ENCODE measurements around the gene ANK3.

Gene ANK3

DNA sequence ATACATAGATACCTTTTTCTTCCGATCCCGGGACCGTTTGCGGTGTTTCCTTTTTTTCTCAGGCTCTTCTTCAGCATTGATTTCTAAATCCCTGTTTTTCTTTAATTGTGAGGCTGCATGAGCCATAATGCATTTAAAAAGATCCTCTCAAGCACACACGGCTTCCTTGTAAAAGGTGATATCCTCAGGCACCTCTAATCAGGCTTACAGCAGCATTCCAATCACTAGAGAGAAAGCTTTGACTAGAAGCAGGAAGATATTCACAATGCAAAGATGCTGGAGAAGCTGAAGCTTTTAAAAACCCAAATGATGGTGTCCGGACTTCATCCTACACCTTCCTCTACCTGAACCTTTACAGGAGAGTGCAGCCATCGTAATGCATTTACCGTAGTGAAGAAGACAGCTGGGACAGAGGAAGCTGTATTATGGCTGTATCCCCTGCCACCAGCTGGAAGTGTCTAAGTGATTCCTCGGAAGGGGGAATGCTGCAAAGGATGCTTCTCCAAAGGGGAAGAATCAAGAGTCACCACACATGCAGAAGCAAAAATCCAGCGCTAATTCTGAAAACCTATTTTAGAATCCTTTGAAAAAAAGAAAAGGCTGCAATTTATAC, at the start of gene ANK3:
Gene ANK3, minus strand, starts transcription at position 463 of the 613 bp plus-strand sequence. Its CDS starts 337 bp downstream, at position 126.
- DNase-seq (ENCODE audit: extremely low spot score, insufficient read length, low read depth) (no peak), FAIRE-seq (no peak)

DNA sequence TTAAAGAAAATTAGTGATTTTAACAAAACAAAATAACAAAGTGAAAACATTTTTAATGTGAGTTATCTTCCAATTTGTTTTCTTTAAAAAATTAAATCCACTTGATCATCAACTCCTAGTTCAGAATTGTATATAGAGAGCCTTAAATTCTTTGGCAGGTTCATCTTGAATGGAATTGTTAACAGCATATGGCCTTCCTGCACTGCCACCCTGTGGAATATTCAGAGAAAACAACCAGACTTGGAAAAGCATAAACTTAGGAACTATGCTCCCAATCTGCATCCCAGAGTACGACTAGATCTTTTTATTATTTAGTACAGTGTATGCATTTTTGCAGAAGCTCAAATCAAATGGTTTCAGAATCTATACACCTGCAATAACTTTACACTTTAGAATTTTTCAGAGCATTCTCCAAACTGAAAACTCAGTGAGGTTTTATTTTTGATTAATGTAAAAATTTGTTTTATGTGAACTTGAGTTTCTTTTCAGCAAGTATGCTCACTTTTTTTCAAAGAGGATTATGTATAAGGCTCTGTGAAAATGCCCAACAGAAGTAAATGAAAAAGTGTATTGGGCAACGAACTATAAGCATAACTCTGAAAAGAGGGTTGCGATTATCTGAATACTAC, 44.9 kb upstream of the ANK3 start:
- FAIRE-seq (peak; percentile 65), DNase-seq (ENCODE audit: extremely low spot score, insufficient read length, low read depth) (peak; percentile 3)

DNA sequence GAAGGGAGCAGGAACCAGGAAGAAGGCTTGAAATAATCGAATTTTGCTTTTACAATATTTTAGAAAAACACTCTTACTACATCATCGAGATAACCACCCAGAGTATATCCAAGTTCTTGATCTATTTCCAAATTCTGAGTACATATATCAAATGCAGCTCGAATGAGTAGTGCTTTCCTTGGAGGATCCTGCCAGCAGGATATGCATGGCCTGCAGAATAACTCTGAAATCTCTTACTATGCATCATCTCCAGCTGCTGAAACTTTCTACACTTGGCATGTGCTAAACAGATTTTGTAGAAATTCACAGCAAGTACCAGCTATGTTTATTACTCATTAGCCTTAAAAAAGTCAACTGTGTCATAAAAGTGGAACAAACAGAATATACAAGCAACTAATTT, 44.0 kb upstream of the ANK3 start:
- DNase-seq (ENCODE audit: extremely low spot score, insufficient read length, low read depth), result no peak
- no peak for FAIRE-seq

DNA sequence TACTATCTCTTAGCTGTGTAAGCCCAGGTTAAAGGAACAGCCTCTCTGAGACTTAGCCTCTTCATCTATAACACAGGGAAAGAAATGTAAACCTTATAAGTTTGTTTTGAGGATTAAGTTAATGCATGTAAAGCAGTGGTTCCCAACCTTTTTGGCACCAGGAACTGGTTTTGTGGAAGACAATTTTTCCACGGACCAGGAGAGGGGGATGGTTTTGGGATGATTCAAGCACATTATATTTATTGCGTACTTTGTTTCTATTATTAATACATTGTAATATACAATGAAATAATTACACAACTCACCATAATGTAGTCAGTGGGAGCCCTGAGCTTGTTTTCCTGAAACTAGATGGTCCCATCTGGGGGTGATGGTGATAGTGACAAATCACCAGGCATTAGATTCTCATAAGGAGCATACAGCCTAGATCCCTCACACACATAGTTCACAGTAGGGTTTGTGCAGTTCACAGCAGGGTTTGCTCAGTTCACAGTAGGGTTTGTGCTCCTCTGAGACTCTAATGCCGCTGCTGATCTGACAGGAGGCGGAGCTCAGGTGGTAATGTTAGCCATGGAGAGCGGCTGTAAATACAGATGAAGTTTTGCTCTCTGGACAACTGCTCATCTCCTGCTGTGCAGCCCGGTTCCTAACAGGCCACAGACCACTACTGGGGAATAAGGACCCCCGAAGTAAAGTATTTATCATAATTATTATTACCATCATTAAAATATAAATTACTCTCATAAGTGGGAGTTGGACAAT, 41.3 kb upstream of the ANK3 start:
- FAIRE-seq (no peak), DNase-seq (ENCODE audit: extremely low spot score, insufficient read length, low read depth) (no peak)

DNA sequence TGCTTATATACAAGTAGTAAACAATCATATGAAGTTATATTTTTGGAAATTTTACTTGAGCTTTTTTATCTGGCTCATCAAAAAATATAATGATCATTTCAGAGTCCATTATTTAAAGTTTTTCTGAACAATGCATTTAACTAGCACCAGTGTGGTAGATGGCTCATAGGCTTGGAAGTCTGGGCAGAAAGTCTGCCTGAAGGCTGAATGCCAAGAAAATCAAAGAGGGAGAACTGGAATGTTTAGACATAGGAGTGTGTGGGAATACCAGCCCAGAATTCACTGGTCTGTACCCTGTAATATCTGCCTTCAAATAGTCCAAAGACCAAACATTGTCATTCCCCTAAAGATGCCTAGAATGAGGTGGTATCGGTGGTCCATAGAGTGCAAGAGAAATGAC, 40.3 kb upstream of the ANK3 start:
- DNase-seq (ENCODE audit: extremely low spot score, insufficient read length, low read depth), result no peak
- FAIRE-seq, result no peak

DNA sequence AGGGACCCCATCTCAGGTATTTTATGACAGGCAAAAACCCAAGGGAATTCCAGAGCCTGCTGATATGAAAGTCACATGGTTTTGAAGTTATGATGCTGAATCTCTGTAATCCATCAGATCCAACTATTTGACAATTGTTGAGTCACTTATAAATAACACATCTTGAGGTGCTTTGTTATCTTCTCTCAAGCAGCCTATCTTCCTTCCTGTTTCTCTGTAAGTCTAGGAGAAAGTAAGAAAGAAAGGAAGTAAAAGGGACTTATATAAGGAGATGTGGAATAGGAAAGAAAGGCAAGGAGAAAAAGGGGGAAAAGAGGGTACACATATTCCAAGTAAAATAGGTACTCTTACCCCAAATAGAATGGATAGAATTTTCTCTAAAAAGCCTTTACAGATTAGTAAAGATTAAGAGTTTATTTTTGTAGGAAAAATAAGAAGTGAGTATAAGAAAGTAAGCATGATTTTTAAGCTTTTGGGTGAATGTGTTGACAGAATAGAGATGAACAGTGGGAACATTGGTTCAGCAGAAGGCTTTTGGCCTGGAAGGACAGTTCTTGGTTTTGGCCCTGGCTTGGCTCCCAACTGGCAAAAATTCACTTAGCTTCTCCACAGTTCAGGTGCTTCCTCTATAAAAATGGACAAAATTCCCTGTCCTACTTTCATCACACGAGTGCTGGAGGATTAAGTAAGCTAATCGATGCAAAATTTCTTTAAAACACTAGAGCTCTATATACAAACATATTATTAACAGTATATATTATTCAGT, 39.6 kb upstream of the ANK3 start:
- DNase-seq (ENCODE audit: extremely low spot score, insufficient read length, low read depth) (no peak), FAIRE-seq (no peak)

DNA sequence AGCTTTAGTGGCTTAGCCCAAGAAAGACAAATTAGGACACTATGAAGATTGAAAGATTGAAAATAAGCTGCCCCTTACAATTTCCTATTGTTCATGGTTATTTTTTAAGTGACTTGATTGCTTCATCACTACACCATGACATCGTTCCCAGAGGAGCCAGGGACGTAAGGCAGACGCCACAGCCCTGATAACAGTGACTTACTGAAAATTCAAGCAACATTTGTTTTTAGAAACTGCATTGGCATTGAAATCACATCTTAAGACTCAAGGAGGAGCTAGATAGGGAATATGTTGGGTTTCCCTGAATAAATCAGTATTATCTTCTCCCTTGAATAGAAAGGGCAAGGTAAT, 38.7 kb upstream of the ANK3 start:
- FAIRE-seq (no peak), DNase-seq (ENCODE audit: extremely low spot score, insufficient read length, low read depth) (no peak)

DNA sequence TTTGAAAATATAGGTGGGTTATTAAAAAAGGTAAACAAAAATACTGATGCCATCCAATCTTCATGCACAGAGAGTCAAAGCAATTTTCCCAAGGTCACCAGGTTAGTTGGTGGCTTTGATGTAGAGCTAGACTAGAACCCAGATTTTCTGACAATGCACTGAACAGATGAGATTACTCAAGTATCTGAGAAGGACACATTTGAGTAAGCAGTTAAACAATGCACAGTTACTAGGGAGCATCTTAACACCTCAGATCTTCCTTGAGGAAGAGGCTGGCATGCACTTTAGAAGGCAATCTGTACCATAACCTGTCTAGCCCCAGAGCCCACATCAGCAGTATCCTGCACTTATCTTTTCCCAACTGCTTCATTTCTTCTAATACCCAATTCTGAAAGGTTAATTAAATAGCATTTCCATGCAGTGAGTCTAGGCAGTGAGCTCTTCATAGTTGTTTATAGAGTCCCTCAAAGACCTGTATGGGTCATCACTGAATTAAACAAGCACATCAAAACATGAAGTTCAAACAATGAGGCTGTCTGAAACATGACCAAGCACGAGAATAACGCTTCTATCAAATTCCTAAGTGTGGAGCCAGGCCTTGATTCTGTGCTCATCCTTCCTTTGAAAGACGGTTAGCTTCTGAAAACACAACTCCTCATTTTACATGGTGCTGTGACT, 38.2 kb upstream of the ANK3 start:
- no peak for FAIRE-seq
- DNase-seq (ENCODE audit: extremely low spot score, insufficient read length, low read depth), result no peak

DNA sequence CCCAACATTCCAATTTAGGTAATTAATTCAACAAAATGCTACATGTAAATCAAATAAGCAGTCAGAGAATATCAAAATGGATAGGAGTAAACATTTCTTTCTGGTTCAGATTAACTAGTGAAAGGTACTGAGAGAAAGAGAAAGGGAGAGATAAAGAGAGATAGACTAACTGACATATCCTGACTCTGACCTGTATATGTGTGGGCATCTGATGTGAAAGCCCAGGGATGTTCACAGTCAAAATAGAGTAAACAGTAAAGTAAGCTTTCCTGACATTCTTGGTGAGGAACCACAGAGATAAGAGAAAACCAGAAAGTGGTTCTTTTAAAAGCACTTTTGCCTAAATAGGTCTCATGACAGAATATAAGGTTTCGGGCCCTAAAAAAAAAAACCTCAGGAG, 37.5 kb upstream of the ANK3 start:
- no peak for DNase-seq (ENCODE audit: extremely low spot score, insufficient read length, low read depth)
- no peak for FAIRE-seq

DNA sequence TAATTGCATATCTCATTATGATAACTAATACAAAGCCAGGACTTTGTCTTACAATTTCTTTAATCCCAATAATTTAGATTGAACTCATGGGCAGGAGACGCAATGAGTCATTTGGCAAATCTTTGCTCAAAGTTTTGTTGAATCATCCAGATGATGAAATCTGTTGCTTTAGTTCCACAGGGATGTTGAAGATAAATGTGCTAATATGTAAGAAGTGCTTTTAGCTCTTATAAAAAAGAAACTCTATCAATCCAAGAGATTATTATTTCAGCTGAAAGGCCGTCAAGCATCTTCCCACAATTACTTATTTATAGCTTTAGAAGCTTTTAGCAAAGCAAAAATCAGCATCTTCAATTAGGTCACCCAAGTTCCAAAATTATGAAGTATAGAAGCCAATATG, 36.8 kb upstream of the ANK3 start:
- DNase-seq (ENCODE audit: extremely low spot score, insufficient read length, low read depth) (no peak), FAIRE-seq (no peak)

DNA sequence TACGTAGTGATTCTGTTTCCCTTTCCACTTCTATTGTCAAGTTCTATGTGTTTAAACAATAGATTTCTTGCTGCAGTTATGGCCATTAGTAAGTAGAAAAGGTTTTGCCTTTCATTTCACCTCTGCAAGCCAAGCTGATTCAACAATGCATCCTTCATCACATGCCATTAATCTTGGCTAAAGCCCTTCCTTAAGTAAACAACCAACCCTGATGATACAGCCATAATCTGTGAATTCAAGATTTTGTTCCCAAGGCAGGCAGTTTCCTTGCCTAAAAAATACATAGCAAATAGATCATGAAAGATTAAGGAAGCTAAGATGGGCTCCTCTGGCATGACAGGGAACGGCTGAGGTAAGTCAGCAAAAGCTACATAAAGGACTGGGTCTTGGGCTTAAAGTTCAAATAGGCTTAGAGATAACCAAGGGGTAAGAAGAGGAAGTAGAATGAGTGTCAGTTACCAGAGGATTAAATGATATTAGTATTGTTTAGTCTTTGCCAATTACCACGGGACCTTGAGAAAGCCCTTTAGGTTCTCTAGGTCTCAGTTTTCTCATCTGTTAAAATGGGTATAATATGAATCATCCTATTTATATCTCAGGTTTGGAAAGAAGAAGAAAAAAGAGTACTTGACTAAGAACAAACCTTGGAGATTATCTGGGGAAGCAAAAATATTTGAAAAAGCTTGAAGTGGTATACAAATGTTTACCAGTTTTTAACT, 35.9 kb upstream of the ANK3 start:
- no peak for FAIRE-seq
- no peak for DNase-seq (ENCODE audit: extremely low spot score, insufficient read length, low read depth)

DNA sequence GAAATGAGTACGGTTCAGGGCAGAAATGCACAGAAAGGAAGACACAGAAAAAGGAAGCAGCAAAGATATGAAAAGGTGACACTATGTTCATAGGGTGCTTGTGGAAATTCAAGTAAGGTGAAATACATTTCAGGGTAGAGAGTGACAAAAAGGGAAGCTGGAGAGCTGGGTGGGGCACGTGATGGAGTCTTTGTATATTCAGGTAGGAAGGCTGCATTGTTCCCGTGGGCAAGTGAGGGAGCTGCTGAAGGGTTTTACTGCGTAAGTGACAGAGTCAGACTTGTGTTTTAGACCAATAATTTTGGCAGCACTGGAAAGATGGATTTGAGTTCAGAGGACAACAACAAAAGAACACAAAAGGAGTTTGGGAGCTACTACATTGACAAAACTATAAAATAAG, 35.3 kb upstream of the ANK3 start:
- DNase-seq (ENCODE audit: extremely low spot score, insufficient read length, low read depth) (no peak), FAIRE-seq (no peak)

DNA sequence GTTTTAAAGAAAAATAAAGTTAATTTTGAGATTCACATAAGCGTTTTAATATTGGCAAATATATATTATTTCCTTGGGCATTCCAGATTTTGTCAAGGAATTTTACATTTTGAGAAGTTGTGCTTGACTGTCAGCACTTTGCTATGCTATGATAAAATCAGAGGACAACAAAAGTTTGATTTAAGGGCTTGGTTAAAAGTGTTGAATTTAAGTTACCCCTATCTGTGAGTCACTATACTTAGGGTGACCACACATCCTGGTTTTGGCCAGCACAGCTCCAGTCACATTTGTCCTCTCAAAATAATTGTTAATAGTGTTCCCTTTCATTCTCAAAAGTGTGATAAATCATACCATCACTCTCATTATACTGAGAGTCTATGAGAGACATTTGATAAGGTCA, 34.2 kb upstream of the ANK3 start:
- no peak for DNase-seq (ENCODE audit: extremely low spot score, insufficient read length, low read depth)
- FAIRE-seq, result no peak

DNA sequence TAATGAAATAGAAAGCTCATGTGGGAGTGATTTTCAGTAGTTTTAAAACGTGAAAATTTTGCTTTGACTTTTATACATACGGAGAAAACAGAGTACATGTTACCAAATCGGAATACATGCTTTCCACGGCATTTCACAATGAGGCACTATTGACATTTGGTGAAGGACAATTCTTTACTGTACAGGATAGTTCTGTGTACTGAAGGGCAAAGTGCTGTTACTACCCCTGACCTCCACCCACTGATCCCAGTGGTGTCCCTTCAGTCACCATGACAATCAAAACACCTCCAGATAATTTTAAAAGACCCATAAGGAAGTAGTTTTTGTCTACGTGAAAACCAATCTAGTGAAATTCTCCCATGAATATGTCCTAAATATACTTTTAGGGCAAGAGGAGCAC, 33.1 kb upstream of the ANK3 start:
- FAIRE-seq, result no peak
- DNase-seq (ENCODE audit: extremely low spot score, insufficient read length, low read depth), result no peak

DNA sequence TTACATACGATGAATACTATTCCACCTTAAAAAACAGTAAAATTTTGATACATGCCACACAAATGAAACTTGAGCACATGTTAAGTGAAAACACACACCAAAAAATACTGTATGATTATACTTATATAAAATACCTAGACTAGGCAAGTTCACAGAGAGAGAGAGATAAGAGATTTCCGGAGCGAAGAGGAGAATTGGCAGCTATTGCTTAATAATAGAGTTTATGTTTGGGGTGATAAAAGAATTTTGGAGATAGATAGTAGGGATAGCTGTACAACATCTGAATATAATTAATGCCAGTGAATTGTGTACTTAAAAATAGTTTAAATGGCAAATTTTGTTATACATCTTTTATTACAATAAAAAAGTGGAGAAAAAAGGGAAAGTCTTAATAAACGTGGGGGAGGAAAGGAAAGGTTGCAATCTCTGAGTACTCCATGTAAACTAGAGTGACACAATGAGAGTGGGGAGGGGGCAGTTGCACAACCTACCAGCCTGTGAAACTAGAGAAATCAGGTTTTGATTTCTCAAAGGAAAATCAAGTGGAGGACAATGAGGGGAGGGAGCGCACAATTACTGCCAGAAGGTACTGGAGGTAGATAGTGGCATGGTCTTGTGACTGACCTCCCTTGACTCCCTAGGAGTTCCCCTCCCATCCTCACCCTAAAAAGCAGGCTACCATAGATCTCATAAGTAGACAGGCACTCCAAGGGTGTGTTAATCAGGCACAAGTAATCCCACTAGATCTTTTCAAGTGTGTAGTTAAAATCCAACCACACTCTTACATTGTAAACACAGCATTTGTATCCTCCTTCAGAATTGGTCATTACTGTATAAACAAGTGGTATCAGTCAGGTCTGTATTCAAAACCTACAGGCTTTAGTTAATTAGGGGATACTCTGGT, 31.6 kb upstream of the ANK3 start:
- FAIRE-seq (no peak), DNase-seq (ENCODE audit: extremely low spot score, insufficient read length, low read depth) (no peak)

DNA sequence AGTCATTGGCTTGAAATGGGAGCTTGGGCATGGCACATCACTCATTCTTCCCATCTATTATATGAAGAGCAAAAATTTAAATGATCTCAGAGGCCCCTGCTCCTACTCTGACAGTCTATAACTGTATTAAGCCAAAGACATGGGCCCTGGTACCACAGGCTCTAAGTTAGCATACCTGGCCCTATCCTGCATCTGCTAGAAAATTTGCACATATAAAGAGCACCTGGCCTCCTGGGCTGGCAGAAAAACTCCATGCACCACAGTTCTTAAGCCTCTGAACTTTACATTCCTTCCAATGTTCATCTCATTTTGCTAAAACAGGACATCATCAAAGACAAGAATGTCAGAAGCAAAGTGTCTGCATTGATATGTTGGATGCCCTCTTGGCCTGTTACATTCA, 29.6 kb upstream of the ANK3 start:
- FAIRE-seq, result no peak
- no peak for DNase-seq (ENCODE audit: extremely low spot score, insufficient read length, low read depth)

DNA sequence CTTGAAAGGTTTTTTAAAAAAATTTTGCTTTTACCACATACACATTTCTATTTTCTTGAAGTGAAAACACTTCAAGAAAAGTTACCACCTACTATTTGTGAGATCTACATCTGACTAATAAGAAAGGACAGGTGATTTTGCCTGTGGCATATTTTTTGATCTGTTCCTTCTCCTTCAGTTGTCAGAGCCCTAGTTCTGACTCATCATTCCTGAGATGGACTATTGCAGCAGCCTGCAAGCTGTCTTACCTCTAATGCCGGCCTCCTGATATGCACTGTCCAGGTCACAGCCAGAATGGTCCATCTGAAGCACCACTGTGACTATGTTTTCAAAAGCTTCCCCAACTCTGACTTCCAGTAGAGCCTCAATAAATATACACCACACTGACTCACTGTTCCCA, 28.2 kb upstream of the ANK3 start:
- DNase-seq (ENCODE audit: extremely low spot score, insufficient read length, low read depth) (no peak), FAIRE-seq (no peak)

DNA sequence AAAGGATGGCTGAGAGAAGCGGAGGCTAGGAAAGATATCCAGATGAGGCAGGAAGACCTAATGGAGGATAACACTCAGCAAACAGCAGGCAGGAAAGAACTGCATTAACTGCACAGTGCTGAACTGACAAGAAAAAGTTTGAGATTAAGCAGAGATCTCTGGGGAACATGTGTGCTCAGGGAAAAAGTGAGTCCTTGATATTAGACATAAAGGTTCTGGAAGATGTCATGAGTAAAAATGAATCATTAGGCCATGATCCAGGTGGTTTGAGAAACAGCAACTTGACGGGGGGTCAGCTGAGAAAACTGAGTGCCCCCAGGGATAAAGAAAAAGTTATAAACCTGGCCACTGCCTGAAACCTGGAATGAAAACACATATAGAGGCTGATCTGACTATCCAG, 27.3 kb upstream of the ANK3 start:
- FAIRE-seq (no peak), DNase-seq (ENCODE audit: extremely low spot score, insufficient read length, low read depth) (no peak)

All from GM18507 (cell line).